HUDEP-2 (cell line): ENCODE data around the gene NKAPD1.
A peak's percentile ranks its signal among the peaks of the same experiment; 100 is the strongest.
"Not testable (repeated sequence)": the region's sequence is repeated elsewhere in the genome, so short reads cannot be mapped to it uniquely, and the experiment has no call there.

Source experiments
- DNase-seq, 76 experiments: peaks; one replicate each; lab custom pipeline; 2025; ENCODE audit not compliant: unreplicated experiment in 76 of 76; lab: John Stamatoyannopoulos, UW

The NKAPD1 gene

GRCh38 chr11:112085822-112086421 lies 11.8 kb downstream of the NKAPD1 start:
- peak in 30 of 76 experiments; percentile 1 to 78 (median 24) for DNase-seq

GRCh38 chr11:112086422-112087191 lies 12.5 kb downstream of the NKAPD1 start, which contains the start of the genes SDHD and TIMM8B:
Gene SDHD (plus strand): TSS chr11:112086873. CDS start chr11:112086908, 35 bp downstream.
Gene TIMM8B (minus strand): TSS chr11:112086756. CDS start chr11:112086723, 33 bp downstream.
- peak in 75 of 76 experiments; percentile 29 to 95 (median 90) for DNase-seq

DNA sequence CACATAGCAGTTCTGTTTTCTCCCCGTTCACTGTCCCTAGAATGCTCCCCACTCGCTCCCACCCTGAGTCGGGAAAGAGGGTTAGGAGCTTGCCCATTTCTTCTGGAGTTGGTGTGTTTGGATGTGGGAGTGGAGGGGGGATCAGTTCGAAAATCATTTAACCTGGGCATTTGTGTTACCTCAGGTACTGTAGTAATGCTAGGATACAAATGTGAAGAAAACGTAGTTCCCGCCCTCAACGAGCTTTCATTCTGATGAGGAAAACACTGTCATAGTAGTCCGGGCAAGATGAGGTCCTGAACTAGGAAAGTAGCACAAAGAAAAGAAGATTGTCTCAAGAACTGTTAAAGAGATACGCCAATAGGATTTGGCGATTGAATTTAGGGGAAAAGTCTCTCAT lies 13.1 kb downstream of the NKAPD1 start:
- DNase-seq: peak in 1 of 76 experiments; percentile 5

GRCh38 chr11:112095302-112095701 lies 21.2 kb downstream of the NKAPD1 start:
- not testable (repeated sequence) for DNase-seq

DNA sequence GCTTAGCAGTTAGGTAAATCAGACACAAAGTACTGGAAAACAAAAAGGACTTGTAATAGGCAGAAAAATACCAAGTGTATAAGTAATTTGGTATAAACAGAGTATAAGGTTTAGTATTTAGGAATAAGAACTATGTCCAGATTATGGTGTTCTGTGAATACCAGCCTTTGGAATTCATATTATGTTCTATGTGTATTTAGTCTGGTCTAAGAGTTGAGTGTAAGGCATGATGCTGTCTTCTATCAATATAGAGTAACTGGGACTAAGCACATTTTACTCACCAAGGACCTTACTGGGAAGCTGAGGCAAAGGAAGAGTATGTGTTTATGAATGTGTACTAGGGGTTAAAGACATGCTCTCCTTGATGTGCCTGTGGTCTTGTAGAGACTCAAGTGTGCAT lies 22.1 kb downstream of the NKAPD1 start:
- DNase-seq: no peak

GRCh38 chr11:112097734-112098528 lies 23.8 kb downstream of the NKAPD1 start:
- DNase-seq: peak in 1 of 76 experiments; percentile 3

- no peak for DNase-seq
Observed at GRCh38 chr11:112100462-112100861, 26.4 kb downstream of the NKAPD1 start.

GRCh38 chr11:112103446-112103845 lies 29.3 kb downstream of the NKAPD1 start:
- DNase-seq: no peak

DNA sequence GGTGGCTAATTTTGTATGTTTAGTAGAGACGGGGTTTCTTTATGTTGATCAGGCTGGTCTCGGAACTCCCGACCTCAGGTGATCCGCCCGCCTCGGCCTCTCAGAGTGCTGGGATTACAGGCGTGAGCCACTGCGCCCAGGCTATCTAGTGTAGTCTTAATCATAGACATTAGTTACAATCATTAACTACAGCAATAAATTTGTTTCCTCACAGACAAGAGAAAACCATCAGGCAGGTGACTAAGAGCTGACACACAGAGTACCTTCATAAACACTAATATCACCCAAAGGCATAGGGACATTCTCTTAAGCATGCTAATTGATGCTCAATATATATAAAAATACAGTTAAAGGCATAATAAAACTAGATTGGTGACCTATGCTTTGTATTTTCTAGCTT lies 32.0 kb downstream of the NKAPD1 start:
- no peak for DNase-seq

DNA sequence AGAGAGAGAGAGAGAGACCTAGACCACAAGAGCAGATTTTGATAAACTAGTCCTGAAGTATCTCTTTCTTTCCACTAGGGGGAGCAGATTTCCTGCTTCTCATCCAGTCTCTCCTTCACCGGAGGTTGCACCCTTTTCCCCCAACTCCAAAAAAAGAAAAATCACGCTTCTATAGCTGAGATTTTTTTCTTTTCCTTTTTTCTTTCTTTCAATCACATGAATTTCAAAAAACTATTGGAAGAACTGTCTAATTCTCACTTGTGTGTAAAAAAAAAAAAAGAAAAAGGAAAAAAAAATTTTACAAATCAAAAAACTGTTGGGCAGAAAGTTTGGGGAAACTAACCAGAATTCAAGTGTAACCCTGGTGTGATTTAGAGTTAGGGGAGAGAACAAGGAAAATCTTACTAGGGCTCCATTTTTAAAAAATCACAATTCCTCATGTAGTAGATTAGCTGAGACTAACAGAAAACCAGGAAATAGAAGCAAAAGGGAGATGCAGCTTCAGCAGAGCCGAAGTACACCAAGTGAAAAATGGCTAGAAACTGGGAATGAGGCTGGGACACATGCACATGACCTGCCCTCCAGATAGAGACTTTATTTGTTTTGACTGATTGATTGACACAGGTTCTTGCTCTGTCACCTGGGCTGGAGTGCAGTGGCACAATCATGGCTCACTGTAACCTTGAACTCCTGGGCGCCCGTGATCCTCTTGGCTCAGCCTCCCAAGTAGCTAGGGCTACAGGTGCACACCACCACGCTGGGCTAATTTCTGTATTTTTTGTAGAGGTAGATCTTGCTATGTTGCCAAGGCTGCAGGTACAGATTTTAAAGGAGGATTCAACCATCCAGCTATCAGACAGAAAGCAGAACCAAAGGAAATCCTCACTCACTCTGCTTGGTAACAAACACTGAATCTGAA lies 39.7 kb downstream of the NKAPD1 start:
- DNase-seq: peak in 14 of 76 experiments; percentile 3 to 43 (median 10)

DNA sequence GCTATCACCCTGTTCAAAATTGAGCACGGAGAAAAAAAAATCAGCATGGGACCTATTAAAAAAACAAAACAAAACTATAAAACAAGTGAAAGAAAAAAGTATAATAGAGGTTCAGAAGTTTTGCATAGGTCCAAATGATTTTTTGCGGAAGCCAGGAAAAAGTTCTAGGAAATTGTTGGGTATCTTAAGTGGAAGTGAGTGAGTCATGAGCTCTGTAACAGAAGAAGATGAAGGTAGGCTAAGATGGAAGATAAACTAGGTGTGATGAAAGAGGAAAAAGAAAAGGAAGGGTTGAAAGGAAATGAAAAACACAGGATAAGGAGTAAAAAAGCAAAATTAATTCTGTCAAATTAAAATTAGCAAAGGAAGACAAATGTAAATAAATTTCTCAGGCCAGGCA lies 40.4 kb downstream of the NKAPD1 start:
- no peak for DNase-seq

DNA sequence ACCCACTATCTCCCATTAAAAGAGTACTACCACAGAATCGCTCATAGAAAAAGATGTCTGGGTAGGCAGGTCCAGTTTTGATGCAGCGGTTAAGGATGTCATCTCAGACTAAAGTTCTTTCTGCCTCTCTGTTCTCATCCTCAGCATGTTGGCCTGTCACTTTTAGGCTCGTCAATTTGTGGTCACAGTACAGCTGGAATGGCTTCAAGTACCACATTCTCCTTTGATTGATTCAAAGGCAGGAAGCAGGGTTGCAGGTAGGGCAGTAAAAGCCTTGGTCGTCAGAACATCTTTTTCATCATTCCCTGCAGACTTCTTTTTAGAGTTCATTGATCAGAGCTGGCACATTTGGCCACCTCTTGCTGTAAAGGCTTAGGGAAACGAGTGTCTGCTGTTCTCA lies 41.3 kb downstream of the NKAPD1 start:
- DNase-seq: no peak

GRCh38 chr11:112118176-112118575 lies 44.1 kb downstream of the NKAPD1 start:
- no peak for DNase-seq

GRCh38 chr11:112121981-112122615 lies 48.0 kb downstream of the NKAPD1 start:
- DNase-seq: no peak

GRCh38 chr11:112123129-112123528 lies 49.0 kb downstream of the NKAPD1 start:
- DNase-seq: no peak

DNA sequence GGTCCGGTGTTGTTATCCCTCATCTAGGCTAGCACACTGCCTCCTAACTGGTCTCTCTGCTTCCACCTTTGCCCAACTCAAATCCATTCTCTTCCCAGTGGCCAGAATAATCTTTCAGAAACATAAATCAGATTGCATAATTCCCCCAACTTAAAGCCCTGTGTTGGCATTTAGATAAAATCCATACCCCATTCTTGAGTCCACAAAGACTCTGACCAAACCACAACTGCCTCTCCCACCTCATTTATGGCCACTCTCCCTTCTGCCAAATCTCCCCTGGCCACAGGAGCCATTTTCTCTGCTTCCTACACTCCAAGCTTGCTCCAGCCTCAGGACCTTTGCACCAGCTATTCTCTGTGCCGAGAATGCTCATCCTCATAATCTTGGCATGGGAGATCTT lies 53.0 kb downstream of the NKAPD1 start:
- DNase-seq: no peak

DNA sequence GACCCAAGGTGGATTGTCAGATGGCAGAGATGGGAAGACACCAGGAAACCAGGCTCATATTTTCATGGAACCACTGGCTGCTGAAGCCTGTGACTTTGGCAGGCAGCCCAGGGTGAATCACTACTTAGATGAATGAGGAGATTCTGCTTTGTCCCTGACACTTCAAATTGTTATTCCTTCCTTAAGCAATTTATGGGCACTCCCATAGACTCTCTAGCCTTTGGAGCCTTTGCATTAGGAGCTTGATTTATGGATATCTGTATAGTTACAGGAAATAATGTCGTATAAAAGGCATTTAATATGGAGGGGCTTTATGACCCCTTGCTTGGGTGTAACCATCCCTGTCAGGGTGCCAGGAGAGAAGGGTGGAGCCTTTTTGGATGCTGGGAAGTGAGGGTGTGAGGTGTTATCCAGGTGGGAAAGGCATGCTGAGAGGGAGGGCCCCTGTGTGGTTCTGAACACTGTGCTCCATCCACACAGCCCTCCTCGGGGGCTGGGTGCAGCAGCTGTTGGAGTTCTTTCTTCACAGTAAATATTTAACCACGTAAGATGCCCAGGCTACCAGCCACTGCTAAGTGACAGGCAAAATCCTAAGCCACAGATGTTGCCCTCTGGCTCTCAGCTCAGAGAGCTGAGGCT lies 54.5 kb downstream of the NKAPD1 start:
- peak in 6 of 76 experiments; percentile 1 to 23 (median 3) for DNase-seq

- no peak for DNase-seq
Observed at GRCh38 chr11:112129656-112130055, 55.6 kb downstream of the NKAPD1 start.

- DNase-seq: no peak
Observed at GRCh38 chr11:112132737-112133136, 58.6 kb downstream of the NKAPD1 start.
